ENCODE results near the gene PDZD7.
"Not testable (repeated sequence)": the region's sequence is repeated elsewhere in the genome, so short reads cannot be mapped to it uniquely, and the experiment has no call there.

Gene PDZD7

GRCh38 chr10:100976906-100977305 is 54.0 kb downstream of the PDZD7 start:
- in situ Hi-C loops (cut with MboI; ENCODE audit: low pct_unique_long_range_greater_than_20kb, low sequenced_read_pairs), result no loop called here
- no peak for DNase-seq

- in situ Hi-C loops (cut with MboI; ENCODE audit: low pct_unique_long_range_greater_than_20kb, low sequenced_read_pairs), result not testable (repeated sequence)
These were observed 55.5 kb downstream of the PDZD7 start for GRCh38 chr10:100975397-100975796.

GRCh38 chr10:100972904-100973535 is 57.9 kb downstream of the PDZD7 start:
- in situ Hi-C loops (cut with MboI; ENCODE audit: low pct_unique_long_range_greater_than_20kb, low sequenced_read_pairs), result no loop called here
- DNase-seq, result no peak

More at GRCh38 chr10:100975397-100975796, 55.5 kb downstream of the PDZD7 start:
- not testable (repeated sequence) for DNase-seq

GRCh38 chr10:100972115-100972903 is 58.6 kb downstream of the PDZD7 start:
- in situ Hi-C loops (cut with MboI; ENCODE audit: low pct_unique_long_range_greater_than_20kb, low sequenced_read_pairs), result no loop called here
- DNase-seq, result no peak

- DNase-seq, result no peak
- in situ Hi-C loops (cut with MboI; ENCODE audit: low pct_unique_long_range_greater_than_20kb, low sequenced_read_pairs), result no loop called here
These were observed 59.8 kb downstream of the PDZD7 start for GRCh38 chr10:100970914-100971811.

GRCh38 chr10:100970076-100970913 is 60.6 kb downstream of the PDZD7 start:
- DNase-seq, result no peak
- in situ Hi-C loops (cut with MboI; ENCODE audit: low pct_unique_long_range_greater_than_20kb, low sequenced_read_pairs), result no loop called here

GRCh38 chr10:100969187-100970075 is 61.5 kb downstream of the PDZD7 start, which contains the start of gene SEMA4G:
Gene SEMA4G, plus strand, starts transcription at chr10:100969504. Its CDS starts 3,409 bp downstream, at chr10:100972913.
- in situ Hi-C loops (cut with MboI; ENCODE audit: low pct_unique_long_range_greater_than_20kb, low sequenced_read_pairs), result no loop called here
- DNase-seq, result peak; percentile 54

- in situ Hi-C loops (cut with MboI; ENCODE audit: low pct_unique_long_range_greater_than_20kb, low sequenced_read_pairs), result no loop called here
- DNase-seq, result no peak
These were observed 62.1 kb downstream of the PDZD7 start for GRCh38 chr10:100968863-100969186.

- in situ Hi-C loops (cut with MboI; ENCODE audit: low pct_unique_long_range_greater_than_20kb, low sequenced_read_pairs), result no loop called here
- peak; percentile 5 for DNase-seq
These were observed 62.7 kb downstream of the PDZD7 start for GRCh38 chr10:100968062-100968736.

- in situ Hi-C loops (cut with MboI; ENCODE audit: low pct_unique_long_range_greater_than_20kb, low sequenced_read_pairs), result no loop called here
These were observed 63.6 kb downstream of the PDZD7 start for GRCh38 chr10:100967332-100967731.

GRCh38 chr10:100966887-100967286 is 64.0 kb downstream of the PDZD7 start:
- no peak for DNase-seq
- in situ Hi-C loops (cut with MboI; ENCODE audit: low pct_unique_long_range_greater_than_20kb, low sequenced_read_pairs), result no loop called here

More at GRCh38 chr10:100967332-100967731, 63.6 kb downstream of the PDZD7 start:
- no peak for DNase-seq

GRCh38 chr10:100965820-100966219 is 65.1 kb downstream of the PDZD7 start:
- in situ Hi-C loops (cut with MboI; ENCODE audit: low pct_unique_long_range_greater_than_20kb, low sequenced_read_pairs), result no loop called here
- DNase-seq, result no peak

- in situ Hi-C loops (cut with MboI; ENCODE audit: low pct_unique_long_range_greater_than_20kb, low sequenced_read_pairs), result no loop called here
- DNase-seq, result no peak
These were observed 67.1 kb downstream of the PDZD7 start for GRCh38 chr10:100963826-100964225.

GRCh38 chr10:100962351-100963080 is 68.4 kb downstream of the PDZD7 start:
- in situ Hi-C loops (cut with MboI; ENCODE audit: low pct_unique_long_range_greater_than_20kb, low sequenced_read_pairs), result no loop called here

GRCh38 chr10:100960251-100960650 is 70.7 kb downstream of the PDZD7 start:
- in situ Hi-C loops (cut with MboI; ENCODE audit: low pct_unique_long_range_greater_than_20kb, low sequenced_read_pairs), result no loop called here
- DNase-seq, result no peak

More at GRCh38 chr10:100962351-100963080, 68.4 kb downstream of the PDZD7 start:
- DNase-seq, result no peak
